GM18511 (cell line): Measurements from ENCODE around the gene STOX2.

Experiments used
- ATAC-seq: cut with Tn5 transposase; IDR thresholded peaks from one replicate; pipeline ENCODE4 v1.9.1; 2021; ENCODE audit warnings: mild to moderate bottlenecking, moderate library complexity; ENCODE audit not compliant: unreplicated experiment

Gene STOX2

GRCh38 chr4:183905081-183905592 is at the start of gene STOX2:
Gene STOX2 (plus strand): TSS chr4:183905307. CDS start chr4:183906791, 1,484 bp downstream.
- no peak for ATAC-seq

- no peak for ATAC-seq
Observed at GRCh38 chr4:183855323-183856190, 49.5 kb upstream of the STOX2 start.

- ATAC-seq, result no peak
Observed at GRCh38 chr4:183857040-183857439, 48.1 kb upstream of the STOX2 start.

- ATAC-seq, result no peak
Observed at GRCh38 chr4:183858011-183858615, 47.0 kb upstream of the STOX2 start.

GRCh38 chr4:183860119-183860518 is 45.0 kb upstream of the STOX2 start:
- ATAC-seq, result no peak

- no peak for ATAC-seq
Observed at GRCh38 chr4:183860731-183861130, 44.4 kb upstream of the STOX2 start.

GRCh38 chr4:183861426-183861825 is 43.7 kb upstream of the STOX2 start:
- no peak for ATAC-seq

DNA sequence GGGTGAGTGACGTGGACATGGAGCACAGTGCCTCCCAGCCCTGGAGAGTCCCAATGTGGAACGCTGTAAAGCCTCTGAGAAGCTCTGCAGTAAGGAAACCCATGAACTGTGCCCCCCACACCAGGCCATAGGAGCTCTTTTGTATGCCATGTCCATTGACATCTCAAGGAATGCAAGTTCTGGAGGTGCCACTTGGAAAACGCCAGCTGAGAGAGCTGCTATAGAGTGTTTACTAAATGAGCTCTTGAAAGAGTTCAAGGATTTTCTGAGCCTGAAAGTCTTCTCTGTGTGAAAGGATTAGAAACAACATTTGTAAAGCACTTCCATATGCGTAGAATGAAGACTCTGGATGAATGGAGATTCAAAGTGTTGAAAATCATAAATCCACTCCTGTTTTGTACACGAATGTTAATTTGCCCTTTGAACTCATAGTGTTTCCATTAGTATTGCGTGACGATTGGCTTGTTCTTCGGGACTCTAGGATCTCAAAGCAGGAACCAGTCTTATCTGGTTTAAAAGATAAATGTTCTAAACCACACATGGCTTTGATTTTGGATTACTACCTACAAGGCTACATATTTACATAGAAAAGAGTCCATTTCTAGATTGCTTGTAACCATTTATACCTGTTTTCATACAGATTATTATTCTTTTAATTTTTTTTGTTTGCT is 41.8 kb upstream of the STOX2 start:
- no peak for ATAC-seq

GRCh38 chr4:183867247-183867646 is 37.9 kb upstream of the STOX2 start:
- no peak for ATAC-seq

DNA sequence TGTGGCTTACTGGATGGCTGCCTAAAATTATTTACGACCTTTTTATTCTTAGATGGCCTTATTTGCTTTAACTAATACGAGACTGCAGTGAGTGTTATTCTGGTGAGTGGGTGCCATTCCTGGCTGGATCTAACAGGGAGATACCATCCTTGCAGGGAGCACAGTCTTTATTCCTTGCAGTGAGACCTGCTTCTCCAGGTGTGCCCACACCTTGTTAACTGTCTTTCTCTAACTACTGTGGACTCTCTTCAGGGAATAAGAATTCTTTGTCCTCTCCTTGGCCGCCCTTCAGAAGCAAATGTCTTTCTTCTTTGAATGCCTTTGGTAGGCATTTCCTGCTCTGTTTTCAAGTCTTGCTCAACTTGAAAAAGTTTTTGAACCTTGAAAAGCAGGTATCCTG is 34.1 kb upstream of the STOX2 start:
- no peak for ATAC-seq

- no peak for ATAC-seq
Observed at GRCh38 chr4:183871581-183871980, 33.5 kb upstream of the STOX2 start.

DNA sequence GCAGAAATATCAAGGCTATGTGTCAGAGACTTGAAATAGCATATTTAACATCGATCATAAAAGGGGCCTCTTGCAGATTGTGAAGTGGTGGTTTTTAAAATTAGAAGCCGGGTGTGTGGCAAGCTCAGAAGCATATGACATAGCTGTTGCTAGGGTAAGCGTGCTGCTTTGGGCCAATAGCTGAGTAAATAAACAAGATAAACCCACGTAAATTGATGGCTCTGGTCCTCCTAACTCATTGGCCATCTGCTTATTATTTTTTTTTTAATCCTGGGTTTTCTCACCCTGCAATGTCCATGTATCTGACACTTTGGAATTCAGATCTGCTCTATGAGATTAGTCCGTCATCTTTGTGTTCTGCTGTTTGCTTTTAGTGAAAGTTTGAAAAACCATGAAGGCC is 32.6 kb upstream of the STOX2 start:
- ATAC-seq, result no peak

DNA sequence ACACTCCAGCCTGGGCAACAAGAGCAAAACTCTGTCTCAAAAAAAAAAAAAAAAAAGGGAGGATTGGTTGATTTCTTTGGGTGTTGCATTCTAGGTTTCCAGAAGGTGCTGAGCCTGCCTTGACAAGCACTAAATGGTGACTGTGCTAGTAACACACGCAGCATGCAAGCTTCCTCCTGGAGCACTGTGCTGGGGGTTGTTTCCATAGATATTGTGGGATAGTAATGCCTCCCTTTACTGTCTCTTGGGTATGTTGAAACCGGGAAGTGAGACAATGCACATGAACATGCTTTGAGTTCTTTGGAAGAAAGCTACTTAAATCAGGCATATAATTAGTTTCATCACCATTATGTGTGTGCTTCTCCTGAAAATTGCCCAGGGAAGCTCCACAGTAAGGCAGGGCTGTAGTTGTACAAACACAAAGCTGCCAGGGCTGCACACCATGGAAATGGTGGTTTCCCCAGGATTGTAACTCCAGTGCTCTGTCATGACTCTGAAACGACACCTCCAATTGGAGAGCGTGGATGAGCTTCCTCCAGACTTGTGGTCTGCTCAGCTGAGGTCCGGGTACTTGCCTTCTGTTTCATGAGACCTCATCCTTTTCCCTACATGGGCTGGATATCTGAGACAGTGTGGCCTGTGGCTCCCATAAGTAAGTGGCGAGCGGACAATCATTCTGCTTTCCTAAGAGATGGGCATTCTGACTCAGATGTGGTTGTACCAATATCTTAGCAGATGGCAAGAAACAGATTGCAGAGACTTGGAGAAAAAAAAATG is 31.5 kb upstream of the STOX2 start:
- ATAC-seq, result no peak

DNA sequence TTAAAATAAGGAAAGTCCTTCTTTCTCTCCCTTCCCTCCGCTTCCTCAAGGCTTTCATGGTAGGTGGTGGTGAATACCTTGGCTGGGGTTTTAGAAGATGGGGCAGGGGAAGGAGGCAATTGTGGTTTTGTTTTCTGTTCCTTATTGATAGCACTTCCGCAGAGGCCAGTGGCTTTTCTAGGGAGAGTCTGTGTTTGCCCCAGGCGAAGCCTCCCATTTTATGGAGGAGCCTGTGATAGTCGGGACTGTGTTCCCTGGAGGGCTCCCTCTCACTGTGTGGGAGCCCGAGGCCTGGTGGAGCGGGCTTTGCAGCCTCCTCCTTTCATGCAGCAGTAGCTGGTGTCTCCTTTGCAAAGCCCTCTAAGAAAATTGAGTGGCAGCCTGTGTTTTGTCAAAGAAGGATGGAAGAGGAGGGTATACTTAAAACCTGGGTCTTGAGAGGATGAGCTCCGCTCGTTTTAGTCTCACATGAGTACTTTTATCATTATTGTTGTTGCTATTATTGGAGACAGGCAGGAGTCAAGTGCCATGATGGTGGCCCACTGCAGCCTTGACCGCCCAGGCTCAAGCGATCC is 29.8 kb upstream of the STOX2 start:
- no peak for ATAC-seq

DNA sequence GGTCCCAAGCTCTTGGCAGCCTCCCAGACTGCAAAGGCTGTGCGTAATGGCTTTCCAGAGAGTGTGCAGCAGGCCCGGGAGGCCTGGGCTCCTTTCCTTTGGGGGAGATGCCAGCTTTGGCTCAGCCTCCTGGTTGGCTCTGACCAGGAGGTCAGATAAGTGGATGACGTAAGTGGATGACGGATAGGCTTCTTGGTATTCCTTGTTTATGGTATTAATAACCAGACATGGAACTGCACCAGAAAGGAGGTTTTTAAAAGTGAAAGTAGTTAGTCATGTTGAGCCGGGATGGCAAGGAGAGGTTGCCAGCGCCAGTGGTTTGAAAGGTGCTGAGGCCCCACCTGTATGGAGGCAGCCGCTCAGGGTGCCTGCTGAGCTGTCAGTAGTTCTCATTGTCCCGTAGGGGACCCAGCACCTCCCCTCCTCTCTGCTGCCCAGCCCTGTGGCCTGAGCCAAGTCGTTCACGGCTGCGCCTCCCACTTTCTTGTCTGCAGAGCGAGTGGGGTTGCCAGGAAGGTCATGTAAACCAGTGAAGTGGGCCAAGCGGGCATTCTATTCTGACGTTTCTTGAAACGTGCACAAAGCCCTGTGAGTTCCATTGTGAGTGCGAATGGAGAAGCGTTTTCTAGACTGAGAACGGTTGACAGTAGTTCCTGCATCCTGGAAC is 28.7 kb upstream of the STOX2 start:
- no peak for ATAC-seq

DNA sequence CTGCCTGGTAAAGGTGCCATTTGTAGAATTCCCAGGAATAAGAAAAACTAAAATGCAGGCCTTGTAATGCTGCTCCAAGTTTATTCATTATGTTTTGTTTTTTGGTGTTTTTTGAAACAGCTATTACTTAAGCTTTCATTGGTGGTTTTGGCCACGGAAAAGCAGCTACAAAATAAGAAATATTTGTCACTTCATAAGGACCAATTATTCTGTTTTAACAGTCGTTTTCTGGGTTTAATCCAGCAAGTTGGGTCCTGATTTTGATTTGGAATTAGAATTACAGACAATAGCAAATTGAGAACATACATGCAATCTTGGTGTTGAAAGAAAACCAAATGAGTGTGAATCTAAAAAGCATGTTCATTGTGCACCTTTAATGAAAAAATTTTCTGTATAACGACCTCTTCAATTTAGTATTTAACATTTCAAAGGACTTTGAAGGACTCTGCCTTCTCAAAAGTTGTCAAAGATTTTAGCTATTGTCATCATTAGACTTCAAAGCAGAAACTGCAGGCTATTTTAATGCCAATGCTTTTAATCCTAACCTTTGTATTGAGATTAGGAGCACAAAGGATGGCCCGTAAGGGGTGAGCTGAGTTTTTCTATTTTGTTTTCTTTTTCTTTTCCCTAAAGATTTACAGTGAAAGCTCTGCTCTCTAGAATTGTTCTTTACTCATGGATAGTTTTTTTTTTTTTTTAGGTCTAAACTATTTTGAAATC is 26.7 kb upstream of the STOX2 start:
- ATAC-seq, result no peak

- no peak for ATAC-seq
Observed at GRCh38 chr4:183885205-183885720, 19.8 kb upstream of the STOX2 start.

GRCh38 chr4:183887351-183887750 is 17.8 kb upstream of the STOX2 start:
- no peak for ATAC-seq

GRCh38 chr4:183888564-183888963 is 16.5 kb upstream of the STOX2 start:
- no peak for ATAC-seq
